SH-SY5Y (cell line): ENCODE results near the gene ZNF487.

Experiments used
- GATA2 ChIP-seq: IDR thresholded peaks from 2 replicates; pipeline ENCODE4 v1.6.1; 2011; ENCODE audit warnings: mild to moderate bottlenecking, low read depth, low read length
- GATA3 ChIP-seq: IDR thresholded peaks from 2 replicates; pipeline ENCODE4 v1.6.1; 2011; ENCODE audit warnings: low read depth, mild to moderate bottlenecking, low read length, moderate library complexity

DNA sequence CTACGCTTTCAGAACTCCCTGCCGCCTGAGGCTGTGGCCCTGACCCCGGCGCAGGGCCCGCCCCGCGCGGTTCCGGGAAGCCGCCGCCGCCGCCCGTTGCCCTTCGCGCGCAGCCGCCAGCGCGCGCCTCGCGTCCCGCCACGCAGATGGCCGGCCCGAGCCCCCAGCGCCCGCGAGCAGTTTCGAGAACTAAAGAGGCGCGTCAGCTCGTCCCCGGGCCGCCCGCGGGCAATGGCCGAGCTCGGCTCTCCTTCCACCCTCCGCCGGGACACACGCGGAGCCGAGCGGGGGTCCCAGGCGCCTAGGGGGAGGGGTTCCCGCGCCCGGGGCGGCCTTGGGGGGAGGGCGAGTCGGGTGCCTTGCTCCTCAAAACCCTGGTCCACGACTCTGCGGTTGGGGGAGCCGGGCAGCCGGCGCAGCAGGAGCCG is 29.7 kb upstream of the ZNF487 start:
- TF ChIP-seq GATA2 (no peak), GATA3 (no peak)
